SU-DHL-6 (cell line): ENCODE results near the gene RRAS2.
A peak's percentile ranks its signal among the peaks of the same experiment; 100 is the strongest.

ENCODE experiments used
- H2AFZ ChIP-seq: fragments of 200-600 bp; sonication (generic); 2 replicates; pipeline ENCODE4 v1.6.1; 2014; ENCODE audit warnings: low read depth, mild to moderate bottlenecking, moderate library complexity, mixed read lengths, antibody characterized with exemption, low read length; ENCODE audit not compliant: severe bottlenecking
- H3F3A ChIP-seq: fragments of 200-600 bp; shearing (Covaris generic); 2 replicates; pipeline ENCODE4 v1.6.0; 2016; ENCODE audit warnings: antibody characterized with exemption, mild to moderate bottlenecking; ENCODE audit not compliant: insufficient read depth
- H3K27ac ChIP-seq: fragments of 200-600 bp; sonication (generic); 2 replicates; pipeline ENCODE4 v1.5.1; 2016; ENCODE audit warnings: low read depth, mild to moderate bottlenecking, low read length, moderate library complexity, mixed read lengths
- H3K27me3 ChIP-seq: fragments of 200-600 bp; sonication (generic), shearing (Covaris generic); 2 replicates; pipeline ENCODE4 v1.6.0; 2014; ENCODE audit warnings: mild to moderate bottlenecking, low read length
- H3K36me3 ChIP-seq: fragments of 200-600 bp; sonication (generic); 2 replicates; pipeline ENCODE4 v1.6.1; 2014; ENCODE audit warnings: mild to moderate bottlenecking, low read length, mixed read lengths
- H3K4me2 ChIP-seq: fragments of 300-600, 200-600 bp; shearing (Covaris generic), sonication (generic); 2 replicates; pipeline ENCODE4 v1.6.0; 2014; ENCODE audit warnings: low read length, low read depth, mild to moderate bottlenecking; ENCODE audit not compliant: poor library complexity, severe bottlenecking
- H3K4me3 ChIP-seq: fragments of 200-600 bp; sonication (generic); 2 replicates; pipeline ENCODE4 v1.5.1; 2014; ENCODE audit warnings: antibody characterized with exemption, low read length, mild to moderate bottlenecking, mixed read lengths; ENCODE audit not compliant: insufficient read depth, poor library complexity, severe bottlenecking
- H3K79me2 ChIP-seq: fragments of 200-600 bp; sonication (generic); 2 replicates; pipeline ENCODE4 v1.6.1; 2014; ENCODE audit warnings: mild to moderate bottlenecking, low read length, moderate library complexity; ENCODE audit not compliant: insufficient read depth
- H3K9ac ChIP-seq: fragments of 200-600 bp; sonication (generic); 2 replicates; pipeline ENCODE4 v1.7.0; 2014; ENCODE audit warnings: mild to moderate bottlenecking, low read length
- H3K9me2 ChIP-seq: fragments of 200-600 bp; sonication (generic); replicated peaks from 2 replicates; pipeline ENCODE4 v1.6.1; 2014; ENCODE audit warnings: low read length; ENCODE audit not compliant: insufficient read depth
- H3K9me3 ChIP-seq: fragments of 200-600 bp; sonication (generic); 2 replicates; pipeline ENCODE4 v1.6.1; 2014; ENCODE audit warnings: low read length, mixed read lengths; ENCODE audit not compliant: insufficient read depth
- H4K20me1 ChIP-seq: fragments of 200-600 bp; sonication (generic); 2 replicates; pipeline ENCODE4 v1.6.1; 2014; ENCODE audit warnings: low read depth, mild to moderate bottlenecking, antibody characterized with exemption, low read length, moderate library complexity, mixed read lengths
- EZH2phosphoT487 ChIP-seq: fragments of 200-600 bp; sonication (generic), shearing (Covaris generic); conservative IDR thresholded peaks from 2 replicates; pipeline ENCODE4 v1.6.1; 2018; ENCODE audit warnings: mild to moderate bottlenecking, antibody characterized with exemption, low read length, moderate library complexity, mixed read lengths
- TF ChIP-seq, protein P1 (sequence below): fragments of 200-600 bp; sonication (generic); IDR thresholded peaks from one replicate; pipeline ENCODE4 v1.5.1; 2017; ENCODE audit warnings: antibody characterized with exemption, mild to moderate bottlenecking, low read length, moderate library complexity; ENCODE audit not compliant: insufficient read depth, poor library complexity, severe bottlenecking

Gene RRAS2

DNA sequence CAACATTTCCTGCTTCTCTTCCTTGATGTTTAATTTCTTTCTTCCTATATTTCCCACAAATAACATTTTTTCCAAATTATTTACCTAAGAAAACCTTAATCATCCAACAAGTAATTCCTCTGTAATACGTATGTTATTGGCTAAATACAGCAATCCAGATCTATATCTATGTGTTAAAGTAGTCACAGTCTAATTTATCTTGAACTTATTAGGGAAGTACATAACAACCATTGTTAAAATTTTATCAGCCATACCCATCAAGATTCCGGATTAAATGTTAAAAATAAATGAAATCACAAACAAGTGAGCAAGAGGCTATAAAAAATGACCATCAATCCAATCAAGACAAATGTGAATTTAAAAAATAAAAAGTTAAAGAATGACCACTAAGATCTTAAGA is 36.5 kb downstream of the RRAS2 start:
- H2AFZ ChIP-seq = no peak overlapping the region
- H3F3A ChIP-seq = peaks cover 87% of the 10 kb centered on the region
- H3K4me2 ChIP-seq = peak overlapping the region; percentile 96
- no peaks in the 10 kb centered on the region for H4K20me1 ChIP-seq
- peak overlapping the region; percentile 54 for H3K4me3 ChIP-seq
- peaks cover 4% of the 10 kb centered on the region; the same call in 1 of the 2 replicates for H3K36me3 ChIP-seq
- TF ChIP-seq, protein P1, sequence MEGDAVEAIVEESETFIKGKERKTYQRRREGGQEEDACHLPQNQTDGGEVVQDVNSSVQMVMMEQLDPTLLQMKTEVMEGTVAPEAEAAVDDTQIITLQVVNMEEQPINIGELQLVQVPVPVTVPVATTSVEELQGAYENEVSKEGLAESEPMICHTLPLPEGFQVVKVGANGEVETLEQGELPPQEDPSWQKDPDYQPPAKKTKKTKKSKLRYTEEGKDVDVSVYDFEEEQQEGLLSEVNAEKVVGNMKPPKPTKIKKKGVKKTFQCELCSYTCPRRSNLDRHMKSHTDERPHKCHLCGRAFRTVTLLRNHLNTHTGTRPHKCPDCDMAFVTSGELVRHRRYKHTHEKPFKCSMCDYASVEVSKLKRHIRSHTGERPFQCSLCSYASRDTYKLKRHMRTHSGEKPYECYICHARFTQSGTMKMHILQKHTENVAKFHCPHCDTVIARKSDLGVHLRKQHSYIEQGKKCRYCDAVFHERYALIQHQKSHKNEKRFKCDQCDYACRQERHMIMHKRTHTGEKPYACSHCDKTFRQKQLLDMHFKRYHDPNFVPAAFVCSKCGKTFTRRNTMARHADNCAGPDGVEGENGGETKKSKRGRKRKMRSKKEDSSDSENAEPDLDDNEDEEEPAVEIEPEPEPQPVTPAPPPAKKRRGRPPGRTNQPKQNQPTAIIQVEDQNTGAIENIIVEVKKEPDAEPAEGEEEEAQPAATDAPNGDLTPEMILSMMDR = no peak
- no peak for TF ChIP-seq EZH2phosphoT487
- H3K9me3 ChIP-seq = no peaks in the 10 kb centered on the region
- no peaks in the 10 kb centered on the region for H3K9me2 ChIP-seq
- H3K27me3 ChIP-seq = no peaks in the 10 kb centered on the region
- H3K9ac ChIP-seq = peak overlapping the region; percentile 55
- H3K27ac ChIP-seq = peak overlapping the region; percentile 95
- H3K79me2 ChIP-seq = peaks cover 95% of the 10 kb centered on the region

DNA sequence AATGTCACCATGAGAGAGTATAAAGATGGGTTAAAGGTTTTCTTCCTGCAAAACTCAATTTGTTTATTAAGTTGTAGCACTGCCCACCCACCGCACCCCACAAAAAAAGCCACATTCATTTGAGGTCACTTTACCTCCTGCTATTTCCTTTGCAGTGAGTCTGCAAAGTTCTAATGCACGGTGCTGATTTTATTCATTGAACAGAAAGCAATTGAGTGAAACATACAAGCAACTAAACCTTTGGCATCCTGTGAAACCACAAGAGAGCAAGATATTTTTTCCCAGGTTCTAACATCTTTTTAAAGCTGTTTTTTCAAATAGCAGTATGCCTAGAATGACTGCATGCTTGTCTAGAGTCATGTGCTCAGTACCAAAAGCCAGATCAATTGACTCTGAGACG is 39.0 kb downstream of the RRAS2 start:
- no peaks in the 10 kb centered on the region for H3K9me3 ChIP-seq
- no peaks in the 10 kb centered on the region for H3K9me2 ChIP-seq
- H3K4me3 ChIP-seq = peak overlapping the region; percentile 46
- H3K27ac ChIP-seq = peak overlapping the region; percentile 95
- H3K27me3 ChIP-seq = no peaks in the 10 kb centered on the region
- peaks cover 100% of the 10 kb centered on the region for H3K79me2 ChIP-seq
- peak overlapping the region; percentile 46 for H3K9ac ChIP-seq
- no peak overlapping the region for H2AFZ ChIP-seq
- no peak for TF ChIP-seq EZH2phosphoT487
- TF ChIP-seq, protein P1 = no peak
- H3F3A ChIP-seq = peaks cover 89% of the 10 kb centered on the region
- H4K20me1 ChIP-seq = no peaks in the 10 kb centered on the region
- H3K36me3 ChIP-seq = peaks cover 4% of the 10 kb centered on the region; the same call in 1 of the 2 replicates
- H3K4me2 ChIP-seq = peak overlapping the region; percentile 96

DNA sequence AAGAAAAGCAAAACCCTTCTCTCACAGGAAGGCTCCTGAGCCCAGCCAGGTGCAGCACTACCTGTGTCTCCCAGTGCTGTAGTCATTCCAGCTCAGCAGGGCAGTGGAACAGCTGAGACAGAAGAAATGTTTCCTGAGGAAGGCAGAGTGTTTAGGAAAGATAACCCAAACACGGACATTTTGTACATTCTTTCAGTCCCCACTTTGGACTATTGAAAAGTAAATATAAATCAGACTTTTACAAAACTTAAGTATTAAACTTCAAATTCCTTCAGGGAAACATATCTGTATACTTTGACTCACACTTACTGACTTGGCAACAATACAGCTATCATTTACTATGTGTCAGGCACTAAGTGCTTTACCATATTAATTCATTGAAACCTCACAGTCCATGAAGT is 40.4 kb downstream of the RRAS2 start:
- Histone ChIP-seq H3K4me2 (peak overlapping the region; percentile 96), H2AFZ (no peak overlapping the region), H3K9me2 (no peaks in the 10 kb centered on the region), H3K27ac (peak overlapping the region; percentile 95), H3F3A (peaks cover 93% of the 10 kb centered on the region), H3K4me3 (peak overlapping the region; percentile 17), H3K9ac (peak overlapping the region; percentile 46), H4K20me1 (no peaks in the 10 kb centered on the region), H3K36me3 (peaks cover 4% of the 10 kb centered on the region; the same call in 1 of the 2 replicates), H3K9me3 (no peaks in the 10 kb centered on the region), H3K27me3 (no peaks in the 10 kb centered on the region), H3K79me2 (peaks cover 100% of the 10 kb centered on the region)
- TF ChIP-seq, protein P1 = no peak
- TF ChIP-seq EZH2phosphoT487 = no peak
